ENCODE results near the gene CERK. TPM values are rescaled to one million over a fixed set of nuclear protein-coding genes. Genes with fewer than 3 reads are reported as not detected.

CERK gene
- total RNA-seq, 1 experiment from 2014 or later: 87.7 TPM

GRCh38 chr22:46679706-46680269 is 58.3 kb downstream of the CERK start:
- DNase-seq: no peak
- no peaks in the 10 kb centered on the region; the same call in 1 of the 2 replicates for H3K36me3 ChIP-seq
- no peaks in the 10 kb centered on the region for H3K27me3 ChIP-seq
- no peaks in the 10 kb centered on the region for H3K9me3 ChIP-seq (replicated peaks)
- peaks cover 4% of the 10 kb centered on the region; the same call in 1 of the 2 replicates for H3K4me1 ChIP-seq
- H3K27ac ChIP-seq: no peak overlapping the region
- no peak overlapping the region for H3K4me3 ChIP-seq

- no peaks in the 10 kb centered on the region for H3K36me3 ChIP-seq
- no peak for DNase-seq
- peaks cover 4% of the 10 kb centered on the region; the same call in 1 of the 2 replicates for H3K4me1 ChIP-seq
- no peak overlapping the region for H3K4me3 ChIP-seq
- H3K27ac ChIP-seq: no peak overlapping the region
- H3K27me3 ChIP-seq: no peaks in the 10 kb centered on the region
- H3K9me3 ChIP-seq (replicated peaks): no peaks in the 10 kb centered on the region
Observed at GRCh38 chr22:46678785-46679700, 59.0 kb downstream of the CERK start.

- H3K4me1 ChIP-seq: peaks cover 4% of the 10 kb centered on the region; the same call in 1 of the 2 replicates
- no peak overlapping the region for H3K27ac ChIP-seq
- no peak for DNase-seq
- no peaks in the 10 kb centered on the region for H3K9me3 ChIP-seq (replicated peaks)
- H3K36me3 ChIP-seq: no peaks in the 10 kb centered on the region
- no peak overlapping the region for H3K4me3 ChIP-seq
- no peaks in the 10 kb centered on the region for H3K27me3 ChIP-seq
Observed at GRCh38 chr22:46678003-46678657, 59.9 kb downstream of the CERK start.

GRCh38 chr22:46677323-46678002 is 60.6 kb downstream of the CERK start:
- Histone ChIP-seq H3K4me1 (peaks cover 4% of the 10 kb centered on the region; the same call in 1 of the 2 replicates), H3K36me3 (no peaks in the 10 kb centered on the region), H3K27me3 (no peaks in the 10 kb centered on the region), H3K9me3 (replicated peaks) (no peaks in the 10 kb centered on the region), H3K27ac (no peak overlapping the region), H3K4me3 (no peak overlapping the region)
- no peak for DNase-seq

- H3K36me3 ChIP-seq: no peaks in the 10 kb centered on the region
- no peak overlapping the region for H3K4me3 ChIP-seq
- no peaks in the 10 kb centered on the region for H3K9me3 ChIP-seq (replicated peaks)
- peaks cover 4% of the 10 kb centered on the region; the same call in 1 of the 2 replicates for H3K4me1 ChIP-seq
- no peaks in the 10 kb centered on the region for H3K27me3 ChIP-seq
- no peak for DNase-seq
- no peak overlapping the region for H3K27ac ChIP-seq
Observed at GRCh38 chr22:46676881-46677280, 61.2 kb downstream of the CERK start.

GRCh38 chr22:46676479-46676878 is 61.6 kb downstream of the CERK start:
- no peak overlapping the region for H3K4me3 ChIP-seq
- no peak overlapping the region for H3K27ac ChIP-seq
- no peak for DNase-seq
- H3K27me3 ChIP-seq: no peaks in the 10 kb centered on the region
- H3K36me3 ChIP-seq: no peaks in the 10 kb centered on the region
- H3K9me3 ChIP-seq (replicated peaks): no peaks in the 10 kb centered on the region
- H3K4me1 ChIP-seq: peaks cover 4% of the 10 kb centered on the region; the same call in 1 of the 2 replicates

- Histone ChIP-seq H3K4me1 (peaks cover 4% of the 10 kb centered on the region; the same call in 1 of the 2 replicates), H3K27ac (no peak overlapping the region), H3K36me3 (no peaks in the 10 kb centered on the region), H3K9me3 (replicated peaks) (no peaks in the 10 kb centered on the region), H3K4me3 (no peak overlapping the region), H3K27me3 (no peaks in the 10 kb centered on the region)
- DNase-seq: no peak
Observed at GRCh38 chr22:46675938-46676337, 62.1 kb downstream of the CERK start.

- Histone ChIP-seq H3K36me3 (no peaks in the 10 kb centered on the region), H3K4me1 (peaks cover 4% of the 10 kb centered on the region; the same call in 1 of the 2 replicates)
Observed at GRCh38 chr22:46675479-46675878, 62.6 kb downstream of the CERK start.

GRCh38 chr22:46674906-46675305 is 63.1 kb downstream of the CERK start:
- DNase-seq: no peak
- Histone ChIP-seq H3K27me3 (no peaks in the 10 kb centered on the region), H3K4me3 (no peak overlapping the region), H3K36me3 (no peaks in the 10 kb centered on the region), H3K9me3 (replicated peaks) (no peaks in the 10 kb centered on the region), H3K4me1 (peaks cover 4% of the 10 kb centered on the region; the same call in 1 of the 2 replicates), H3K27ac (no peak overlapping the region)

More at GRCh38 chr22:46675479-46675878, 62.6 kb downstream of the CERK start:
- H3K9me3 ChIP-seq (replicated peaks): no peaks in the 10 kb centered on the region
- DNase-seq: no peak
- H3K27ac ChIP-seq: no peak overlapping the region
- H3K27me3 ChIP-seq: no peaks in the 10 kb centered on the region
- no peak overlapping the region for H3K4me3 ChIP-seq

GRCh38 chr22:46674367-46674781 is 63.7 kb downstream of the CERK start:
- H3K36me3 ChIP-seq: no peaks in the 10 kb centered on the region
- H3K27me3 ChIP-seq: no peaks in the 10 kb centered on the region
- H3K9me3 ChIP-seq (replicated peaks): no peaks in the 10 kb centered on the region
- H3K27ac ChIP-seq: no peak overlapping the region
- DNase-seq: no peak
- peaks cover 4% of the 10 kb centered on the region; the same call in 1 of the 2 replicates for H3K4me1 ChIP-seq
- H3K4me3 ChIP-seq: no peak overlapping the region

- Histone ChIP-seq H3K27me3 (no peaks in the 10 kb centered on the region), H3K36me3 (no peaks in the 10 kb centered on the region), H3K4me1 (no peaks in the 10 kb centered on the region), H3K4me3 (no peak overlapping the region), H3K9me3 (replicated peaks) (no peaks in the 10 kb centered on the region), H3K27ac (no peak overlapping the region)
- no peak for DNase-seq
Observed at GRCh38 chr22:46673662-46674236, 64.3 kb downstream of the CERK start.

- Histone ChIP-seq H3K4me3 (no peak overlapping the region), H3K4me1 (no peaks in the 10 kb centered on the region), H3K9me3 (replicated peaks) (no peaks in the 10 kb centered on the region), H3K36me3 (no peaks in the 10 kb centered on the region), H3K27ac (no peak overlapping the region), H3K27me3 (no peaks in the 10 kb centered on the region)
- DNase-seq: no peak
Observed at GRCh38 chr22:46673205-46673604, 64.8 kb downstream of the CERK start.

GRCh38 chr22:46672731-46673130 is 65.3 kb downstream of the CERK start:
- no peak overlapping the region for H3K4me3 ChIP-seq
- no peaks in the 10 kb centered on the region for H3K4me1 ChIP-seq
- DNase-seq: no peak
- no peaks in the 10 kb centered on the region for H3K27me3 ChIP-seq
- H3K9me3 ChIP-seq (replicated peaks): no peaks in the 10 kb centered on the region
- no peak overlapping the region for H3K27ac ChIP-seq
- H3K36me3 ChIP-seq: no peaks in the 10 kb centered on the region

GRCh38 chr22:46671824-46672432 is 66.1 kb downstream of the CERK start:
- Histone ChIP-seq H3K27ac (no peak overlapping the region), H3K36me3 (no peaks in the 10 kb centered on the region)

More at GRCh38 chr22:46671824-46672432, 66.1 kb downstream of the CERK start:
- Histone ChIP-seq H3K4me3 (no peak overlapping the region), H3K4me1 (no peaks in the 10 kb centered on the region), H3K9me3 (replicated peaks) (no peaks in the 10 kb centered on the region), H3K27me3 (no peaks in the 10 kb centered on the region)
- DNase-seq: no peak
